ENCODE results near the gene FERMT1.

Gene FERMT1

GRCh38 chr20:6122873-6123648 lies at the start of gene FERMT1:
Gene FERMT1, minus strand, starts transcription at chr20:6123030. Its CDS starts 3,476 bp downstream, at chr20:6119554.
- DNase-seq, result peak; percentile 60

GRCh38 chr20:6169251-6169650 lies 46.4 kb upstream of the FERMT1 start:
- DNase-seq, result no peak

- DNase-seq, result no peak
These were observed 45.4 kb upstream of the FERMT1 start for GRCh38 chr20:6168204-6168603.

DNA sequence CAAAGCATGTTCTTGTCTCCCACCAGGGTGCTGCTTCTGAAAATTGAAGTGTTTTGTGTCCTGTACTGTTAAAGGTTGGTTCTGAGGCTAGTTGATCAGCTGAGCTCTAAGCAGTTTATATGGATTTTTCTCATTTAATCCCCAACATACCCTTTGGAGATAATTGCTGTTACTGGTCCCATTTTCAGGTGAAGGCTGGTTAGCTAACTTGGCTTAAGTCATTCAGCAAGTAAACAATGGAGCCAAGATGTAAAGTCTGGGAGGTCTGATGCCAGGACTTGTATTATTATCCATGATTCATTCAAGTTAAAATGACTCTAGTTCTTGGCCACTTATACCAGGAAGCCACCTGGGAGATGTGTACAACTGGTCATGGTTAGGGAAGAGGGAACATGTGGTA lies 42.5 kb upstream of the FERMT1 start:
- DNase-seq, result no peak

GRCh38 chr20:6164421-6165341 lies 41.9 kb upstream of the FERMT1 start:
- DNase-seq, result no peak

- no peak for DNase-seq
These were observed 37.9 kb upstream of the FERMT1 start for GRCh38 chr20:6160736-6161135.

GRCh38 chr20:6157345-6157744 lies 34.5 kb upstream of the FERMT1 start:
- DNase-seq, result no peak

- DNase-seq, result no peak
These were observed 29.9 kb upstream of the FERMT1 start for GRCh38 chr20:6152777-6153176.

GRCh38 chr20:6148073-6148472 lies 25.2 kb upstream of the FERMT1 start:
- no peak for DNase-seq

DNA sequence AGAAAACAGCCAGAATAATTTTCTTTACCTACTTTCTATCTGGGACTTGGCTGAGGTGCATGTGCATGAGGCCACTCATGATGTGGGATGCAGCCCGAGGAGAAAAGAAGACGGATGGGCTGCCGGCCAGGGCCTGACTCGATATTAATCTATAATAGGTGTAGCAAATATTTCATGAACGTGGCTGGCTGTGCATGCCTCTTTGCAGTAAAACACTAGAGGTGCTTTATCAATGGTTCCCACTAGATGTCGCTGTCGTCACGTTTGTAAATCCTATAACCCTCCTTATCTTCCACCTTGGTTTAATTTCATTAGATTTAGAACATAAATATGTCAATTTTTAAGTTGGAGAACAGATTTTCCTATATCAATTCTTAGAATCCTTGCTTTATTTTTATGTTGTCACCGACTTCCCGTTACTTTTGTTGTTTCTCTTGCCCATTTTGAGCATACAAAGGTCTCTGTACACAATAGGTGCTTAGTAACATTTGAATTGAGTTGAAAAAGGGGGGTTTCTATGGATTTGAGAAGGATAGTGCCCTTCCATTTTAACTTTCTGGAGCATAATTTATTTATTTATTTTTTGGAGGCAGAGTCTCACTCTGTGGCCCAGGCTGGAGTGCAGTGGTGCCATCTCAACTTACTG lies 19.6 kb upstream of the FERMT1 start:
- peak; percentile 18 for DNase-seq

DNA sequence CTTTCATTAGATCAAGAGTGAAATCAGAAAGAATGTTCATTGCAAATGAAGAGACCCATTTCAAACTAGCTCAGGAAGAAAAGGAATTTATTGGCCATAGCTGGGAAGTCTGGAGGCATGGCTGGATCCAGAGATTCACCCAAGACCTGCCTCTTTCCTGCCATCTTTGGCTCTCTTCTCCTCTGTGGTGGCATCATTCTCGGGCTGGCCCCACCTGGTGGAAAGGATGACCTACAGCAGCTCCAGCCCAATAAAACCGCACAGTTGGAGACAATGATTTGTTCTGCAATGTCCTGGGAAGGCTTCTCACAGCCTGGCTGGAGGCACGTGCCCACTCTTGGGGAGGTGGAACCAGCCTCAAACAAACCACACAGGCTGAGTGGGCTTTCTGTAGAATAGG lies 18.1 kb upstream of the FERMT1 start:
- DNase-seq, result no peak

DNA sequence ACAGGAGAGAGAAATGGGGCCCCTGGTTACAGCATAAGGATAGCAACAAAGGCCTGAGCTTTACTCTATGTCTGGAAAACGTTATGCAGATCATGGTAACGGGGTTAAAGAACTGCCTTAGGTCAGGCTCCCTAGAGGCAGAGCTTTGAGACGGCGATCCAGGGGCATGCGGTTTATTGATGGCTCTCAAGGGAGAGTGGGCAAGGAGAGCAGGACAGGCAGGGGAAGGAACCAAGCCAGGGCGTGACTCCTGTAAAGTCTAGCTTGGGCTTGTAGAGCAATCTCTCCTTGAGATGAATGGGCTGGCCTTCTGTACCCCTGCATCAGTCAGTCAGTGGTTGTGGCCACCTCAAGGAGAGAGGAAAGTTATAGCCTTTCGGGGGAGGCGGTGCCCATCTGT lies 12.5 kb upstream of the FERMT1 start:
- DNase-seq, result no peak

GRCh38 chr20:6134592-6134991 lies 11.8 kb upstream of the FERMT1 start:
- DNase-seq, result no peak

GRCh38 chr20:6130045-6130444 lies 7.2 kb upstream of the FERMT1 start:
- DNase-seq, result no peak

DNA sequence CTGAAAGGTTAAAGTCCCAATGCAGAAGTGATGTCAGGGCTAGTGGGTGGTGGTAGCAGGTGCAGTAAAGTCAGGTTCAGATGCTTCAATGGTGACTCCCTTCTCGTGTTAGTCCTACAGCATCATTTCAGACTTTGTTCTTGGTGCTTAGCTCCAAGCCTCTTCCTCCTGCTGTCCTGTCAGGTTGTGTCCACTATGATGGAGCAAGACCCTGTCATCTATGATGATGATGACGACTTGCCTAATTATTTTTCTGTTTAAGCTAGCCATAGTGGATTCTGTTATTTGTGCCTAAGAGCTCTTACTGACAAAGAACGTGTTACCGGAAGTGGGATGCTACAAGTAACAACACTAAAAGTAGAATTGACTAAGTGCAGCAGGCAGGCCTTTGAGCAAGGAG lies 5.0 kb upstream of the FERMT1 start:
- no peak for DNase-seq

DNA sequence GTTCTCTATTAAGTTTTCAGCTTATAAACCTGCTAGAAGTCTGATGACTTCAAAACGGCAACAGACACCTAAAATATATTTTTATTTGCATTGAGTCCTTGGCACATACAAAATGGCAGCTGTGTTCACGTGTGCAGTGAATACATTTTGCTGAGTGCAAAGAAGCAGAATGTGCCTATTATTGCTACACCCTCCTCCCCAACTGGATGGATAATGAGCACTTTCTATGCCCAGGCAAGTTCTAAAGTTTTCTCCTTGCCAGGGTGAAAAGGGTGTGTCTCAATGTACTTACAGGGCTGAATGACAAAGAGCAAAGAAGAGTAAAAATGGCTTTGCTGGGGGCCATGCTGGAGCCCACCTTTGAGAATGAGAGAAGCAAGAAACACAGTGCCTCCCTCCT lies 4.0 kb upstream of the FERMT1 start:
- no peak for DNase-seq

- DNase-seq, result no peak
These were observed 802 bp upstream of the FERMT1 start for GRCh38 chr20:6123649-6124014.

GRCh38 chr20:6122111-6122872 lies 538 bp downstream of the FERMT1 start:
- DNase-seq, result no peak

DNA sequence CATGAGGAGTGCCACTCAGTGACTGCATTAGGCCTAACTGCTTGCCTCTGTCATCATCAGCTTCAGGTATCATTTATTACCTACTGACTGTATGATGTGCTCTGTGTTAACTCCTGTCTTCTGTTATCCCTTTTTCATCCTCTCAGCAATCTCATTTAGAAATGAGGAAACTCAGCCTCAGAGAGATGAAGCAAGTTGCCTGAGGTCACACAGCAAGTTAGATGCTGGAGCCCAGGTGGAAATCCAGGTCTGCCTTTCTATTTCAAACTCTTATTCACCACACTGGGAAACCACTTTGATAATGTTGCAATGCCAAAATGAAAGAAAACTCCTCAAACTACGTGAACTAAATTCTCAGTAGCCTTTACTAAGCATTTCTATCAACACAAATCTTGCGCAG lies 1.3 kb downstream of the FERMT1 start:
- no peak for DNase-seq

DNA sequence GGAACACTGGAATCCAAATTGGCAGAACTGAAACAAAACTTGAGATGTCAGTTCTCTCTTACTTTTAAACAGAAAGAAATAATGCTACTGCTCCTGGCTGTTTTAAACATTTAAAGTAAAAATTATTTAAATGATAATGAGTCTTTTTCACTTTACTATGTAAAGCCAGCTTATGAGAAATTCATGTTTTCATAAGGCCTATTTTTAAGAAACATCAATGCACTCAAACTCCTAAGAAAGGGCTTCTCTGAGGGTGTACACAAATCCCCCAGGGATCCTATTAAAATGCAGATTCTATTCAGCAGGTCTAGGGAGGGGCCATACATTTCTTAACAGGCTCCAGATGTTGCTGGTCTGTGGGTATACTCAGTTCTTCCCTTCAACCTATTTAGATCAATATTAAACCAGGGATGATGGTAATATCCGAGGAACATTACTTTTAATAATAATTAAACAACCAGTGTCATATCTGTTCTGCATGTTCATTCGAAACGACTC lies 2.3 kb downstream of the FERMT1 start:
- no peak for DNase-seq

GRCh38 chr20:6116758-6117157 lies 6.1 kb downstream of the FERMT1 start:
- DNase-seq, result no peak

DNA sequence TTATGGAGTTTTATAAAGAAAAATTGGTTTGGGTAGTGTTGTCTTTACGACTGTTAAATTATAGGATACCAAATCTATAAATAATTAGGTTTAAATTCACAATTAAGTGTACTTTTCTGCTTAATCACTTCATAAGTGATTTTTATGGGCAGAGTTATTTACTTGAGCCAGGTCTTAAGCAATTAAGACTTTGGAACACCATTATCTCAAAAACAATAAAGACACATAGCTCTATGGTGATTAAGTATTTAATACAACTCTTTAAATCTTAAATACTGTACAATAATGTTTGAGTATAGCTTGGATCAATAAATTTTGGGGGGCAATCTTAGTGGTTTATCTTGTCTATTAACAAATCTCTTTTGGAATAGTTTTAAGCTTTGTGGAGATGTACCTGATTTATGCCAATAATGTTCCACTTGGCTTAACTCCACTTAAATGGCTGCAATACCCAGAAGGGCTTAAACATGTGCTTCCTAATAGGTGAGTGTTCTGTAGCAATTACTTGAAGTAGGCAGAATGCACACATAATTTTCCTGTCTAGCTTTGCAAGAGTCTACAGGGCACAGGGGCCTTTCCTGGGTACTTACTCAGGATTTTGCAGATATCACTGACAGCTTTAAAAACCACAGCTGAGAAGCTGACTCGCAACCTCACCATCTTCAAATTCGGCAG lies 7.5 kb downstream of the FERMT1 start:
- DNase-seq, result no peak
